ENCODE measurements around the gene KNG1.
"Not testable (repeated sequence)": the region's sequence is repeated elsewhere in the genome, so short reads cannot be mapped to it uniquely, and the experiment has no call there.

KNG1 gene

DNA sequence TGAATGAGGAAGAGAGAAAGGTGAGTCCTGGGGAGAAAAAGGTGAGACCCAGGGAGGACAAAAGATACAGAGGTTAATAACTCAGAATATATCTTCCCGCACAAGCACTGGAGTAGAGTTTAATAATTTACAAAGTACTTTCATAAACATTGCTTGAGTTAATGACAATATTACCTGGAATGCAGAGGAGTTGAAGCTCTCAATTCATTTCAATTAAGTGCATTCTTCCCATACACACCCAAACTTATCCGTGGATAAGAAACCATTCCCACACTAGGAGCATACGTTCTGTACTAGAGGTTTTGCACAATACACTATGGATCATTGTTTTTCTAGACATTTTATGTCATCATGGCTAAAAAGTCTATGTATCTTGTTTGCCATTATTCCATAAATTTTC lies 23.3 kb upstream of the KNG1 start:
- no peak for DNase-seq (ENCODE audit: low read depth)
- H3K4me3 ChIP-seq (ENCODE audit: low read length): no peak overlapping the region
- TF ChIP-seq CTCF (conservative IDR thresholded peaks at IDR 0.05; ENCODE audit: low read length): no peak

- TF ChIP-seq CTCF (conservative IDR thresholded peaks at IDR 0.05; ENCODE audit: low read length): no peak
Observed at GRCh38 chr3:186694288-186695032, 22.7 kb upstream of the KNG1 start.

GRCh38 chr3:186696522-186696921 lies 20.6 kb upstream of the KNG1 start:
- no peak overlapping the region for H3K4me3 ChIP-seq (ENCODE audit: low read length)
- no peak for DNase-seq (ENCODE audit: low read depth)
- no peak for TF ChIP-seq CTCF (conservative IDR thresholded peaks at IDR 0.05; ENCODE audit: low read length)

More at GRCh38 chr3:186694288-186695032, 22.7 kb upstream of the KNG1 start:
- H3K4me3 ChIP-seq (ENCODE audit: low read length): no peak overlapping the region
- DNase-seq (ENCODE audit: low read depth): no peak

GRCh38 chr3:186697510-186697909 lies 19.6 kb upstream of the KNG1 start:
- H3K4me3 ChIP-seq (ENCODE audit: low read length): no peak overlapping the region
- DNase-seq (ENCODE audit: low read depth): no peak
- no peak for TF ChIP-seq CTCF (conservative IDR thresholded peaks at IDR 0.05; ENCODE audit: low read length)

DNA sequence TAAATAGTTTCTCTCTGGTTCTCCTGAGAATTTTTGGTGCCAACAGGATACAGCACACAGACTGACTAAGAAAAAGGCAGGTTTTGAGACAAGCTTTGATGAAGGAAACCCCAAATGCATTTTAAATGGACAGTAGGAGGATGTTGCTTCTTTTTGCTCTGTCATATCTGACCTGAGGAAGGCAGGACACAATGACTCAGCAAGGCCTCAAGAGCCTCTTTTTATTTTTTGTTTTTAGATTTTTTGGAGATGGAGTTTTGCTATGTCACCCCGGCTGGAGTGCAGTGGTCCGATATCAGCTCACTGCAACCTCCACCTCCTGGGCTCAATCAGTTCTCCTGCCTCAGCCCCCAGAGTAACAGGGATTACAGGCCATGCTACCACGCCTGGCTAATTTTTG lies 16.9 kb upstream of the KNG1 start:
- no peak for DNase-seq (ENCODE audit: low read depth)
- TF ChIP-seq CTCF (conservative IDR thresholded peaks at IDR 0.05; ENCODE audit: low read length): no peak
- no peak overlapping the region for H3K4me3 ChIP-seq (ENCODE audit: low read length)

GRCh38 chr3:186702451-186702850 lies 14.7 kb upstream of the KNG1 start:
- H3K4me3 ChIP-seq (ENCODE audit: low read length): not testable (repeated sequence)

DNA sequence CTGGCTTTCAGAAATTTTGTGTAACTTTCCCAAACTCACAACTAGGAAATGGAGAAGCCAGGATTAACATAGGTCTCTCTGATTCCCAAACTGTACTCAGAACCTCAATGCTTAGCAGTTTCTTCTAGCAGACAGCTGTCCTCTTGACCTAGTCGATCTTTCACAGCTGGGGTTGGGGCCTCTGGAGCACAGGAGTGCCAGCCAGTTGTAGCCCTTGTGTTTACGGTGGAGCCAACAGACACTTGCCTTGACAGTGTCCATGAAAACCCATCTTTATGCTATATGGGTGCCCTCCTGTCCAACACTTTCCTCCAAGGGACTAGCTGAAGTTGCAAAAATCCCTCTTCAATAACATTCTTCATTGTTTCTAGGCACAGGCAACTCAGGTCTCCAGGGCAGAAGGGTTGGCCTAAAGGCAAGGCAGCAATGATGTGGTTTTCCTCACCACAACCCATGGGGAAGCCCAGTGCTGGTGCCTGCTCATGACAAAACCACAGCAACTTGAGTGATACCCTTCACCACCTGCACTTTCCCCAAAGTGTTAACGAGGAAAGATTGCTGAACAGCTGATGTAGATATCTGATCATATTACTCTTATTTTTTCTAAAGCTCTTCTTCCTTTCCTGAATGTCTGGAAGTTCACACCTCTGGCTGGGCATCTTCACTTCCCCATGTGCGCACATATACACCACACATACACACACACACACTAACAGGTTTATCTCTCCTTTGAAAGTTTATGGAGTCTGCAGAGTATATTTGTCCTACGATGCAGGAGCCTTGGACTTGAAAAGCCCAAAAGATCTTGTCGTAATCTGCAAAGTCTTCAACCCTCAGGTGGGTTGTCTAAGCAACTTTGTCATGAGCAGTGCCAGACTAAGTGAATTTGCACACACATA lies 11.0 kb upstream of the KNG1 start:
- H3K4me3 ChIP-seq (ENCODE audit: low read length): no peak overlapping the region
- no peak for TF ChIP-seq CTCF (conservative IDR thresholded peaks at IDR 0.05; ENCODE audit: low read length)
- no peak for DNase-seq (ENCODE audit: low read depth)

More at GRCh38 chr3:186702451-186702850, 14.7 kb upstream of the KNG1 start:
- not testable (repeated sequence) for DNase-seq (ENCODE audit: low read depth)

Measured in AG10803 (cell line).